GM03348 (cell line): ENCODE measurements around the gene MRM2.

Source experiments
- DNase-seq: peaks from one replicate; pipeline ENCODE4 v3.0.0; 2012; ENCODE audit warnings: low spot score

MRM2 gene

GRCh38 chr7:2203766-2204300 is 38.2 kb downstream of the MRM2 start:
- DNase-seq = no peak

- DNase-seq = no peak
Measured at GRCh38 chr7:2202901-2203765, 38.9 kb downstream of the MRM2 start.

GRCh38 chr7:2202361-2202761 is 39.6 kb downstream of the MRM2 start:
- DNase-seq = no peak

- no peak for DNase-seq
Measured at GRCh38 chr7:2201686-2202360, 40.2 kb downstream of the MRM2 start.

- DNase-seq = no peak
Measured at GRCh38 chr7:2201128-2201527, 40.9 kb downstream of the MRM2 start.

- no peak for DNase-seq
Measured at GRCh38 chr7:2200584-2200980, 41.4 kb downstream of the MRM2 start.

GRCh38 chr7:2199956-2200583 is 41.9 kb downstream of the MRM2 start:
- no peak for DNase-seq

- DNase-seq = no peak
Measured at GRCh38 chr7:2199528-2199927, 42.5 kb downstream of the MRM2 start.

- no peak for DNase-seq
Measured at GRCh38 chr7:2198760-2199159, 43.2 kb downstream of the MRM2 start.

- no peak for DNase-seq
Measured at GRCh38 chr7:2198206-2198605, 43.8 kb downstream of the MRM2 start.

- no peak for DNase-seq
Measured at GRCh38 chr7:2197436-2198155, 44.4 kb downstream of the MRM2 start.

GRCh38 chr7:2196381-2197378 is 45.3 kb downstream of the MRM2 start:
- DNase-seq = no peak

GRCh38 chr7:2195400-2196246 is 46.4 kb downstream of the MRM2 start:
- no peak for DNase-seq

- DNase-seq = no peak
Measured at GRCh38 chr7:2193575-2194305, 48.3 kb downstream of the MRM2 start.

GRCh38 chr7:2192831-2193534 is 49.0 kb downstream of the MRM2 start:
- no peak for DNase-seq

GRCh38 chr7:2191016-2191415 is 51.0 kb downstream of the MRM2 start:
- no peak for DNase-seq

GRCh38 chr7:2190531-2190930 is 51.5 kb downstream of the MRM2 start:
- no peak for DNase-seq

GRCh38 chr7:2186166-2186565 is 55.8 kb downstream of the MRM2 start:
- no peak for DNase-seq

- no peak for DNase-seq
Measured at GRCh38 chr7:2185715-2186114, 56.3 kb downstream of the MRM2 start.
